HG02870 (cell line): ENCODE data around the gene DEF6.
"Not testable (repeated sequence)": the region's sequence is repeated elsewhere in the genome, so short reads cannot be mapped to it uniquely, and the experiment has no call there.

Source experiments
- ATAC-seq: cut with Tn5 transposase; IDR thresholded peaks from one replicate; pipeline ENCODE4 v1.9.1; 2021; ENCODE audit warnings: mild to moderate bottlenecking, moderate library complexity; ENCODE audit not compliant: unreplicated experiment

The DEF6 gene

DNA sequence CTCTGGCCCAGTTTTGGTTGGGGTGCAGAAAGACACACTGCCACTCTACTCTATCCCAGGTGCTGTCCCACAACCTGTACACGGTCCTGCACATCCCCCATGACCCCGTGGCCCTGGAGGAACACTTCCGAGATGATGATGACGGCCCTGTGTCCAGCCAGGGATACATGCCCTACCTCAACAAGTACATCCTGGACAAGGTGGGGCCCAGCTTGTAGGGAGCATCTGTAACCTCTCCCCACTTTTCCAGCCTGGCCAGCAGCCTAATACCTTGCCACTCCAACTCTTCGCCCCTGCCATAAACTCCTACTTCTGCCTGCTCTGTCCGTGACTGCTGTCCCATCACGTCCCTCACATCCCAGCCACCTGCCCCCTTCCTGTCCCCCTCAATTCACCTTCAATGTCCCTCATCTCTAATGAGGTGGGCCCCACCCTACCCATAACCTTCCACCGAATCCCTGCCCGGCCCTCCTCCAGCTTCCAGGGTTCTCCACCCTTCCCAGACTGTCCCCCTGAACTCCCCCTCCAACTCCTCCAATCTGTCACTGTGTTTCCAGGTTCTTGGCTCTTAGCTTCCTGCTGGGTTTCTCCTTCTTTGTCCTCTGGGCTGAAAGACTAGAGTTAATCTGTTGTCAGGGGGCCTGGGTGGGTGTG is 12.1 kb downstream of the DEF6 start:
- ATAC-seq, result no peak

DNA sequence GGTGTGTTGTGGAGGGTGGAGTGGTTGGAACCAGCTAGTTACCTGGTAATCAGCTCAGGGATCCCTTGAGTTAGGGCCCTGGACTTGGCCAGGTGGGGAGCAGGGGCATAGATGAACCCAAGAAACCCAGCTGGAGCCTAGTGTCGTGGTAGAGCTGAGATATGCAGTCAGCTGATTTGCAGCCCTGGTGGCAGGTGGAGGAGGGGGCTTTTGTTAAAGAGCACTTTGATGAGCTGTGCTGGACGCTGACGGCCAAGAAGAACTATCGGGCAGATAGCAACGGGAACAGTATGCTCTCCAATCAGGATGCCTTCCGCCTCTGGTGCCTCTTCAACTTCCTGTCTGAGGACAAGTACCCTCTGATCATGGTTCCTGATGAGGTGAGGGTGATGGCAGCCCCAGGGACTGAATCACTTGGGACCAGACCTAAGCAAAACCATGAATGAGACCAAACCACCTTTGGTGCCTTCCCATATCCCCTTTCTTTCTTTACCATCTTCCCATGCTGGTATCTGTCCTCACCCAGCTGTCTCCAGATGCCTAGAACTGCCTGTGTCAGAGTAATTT is 12.7 kb downstream of the DEF6 start:
- ATAC-seq, result no peak

DNA sequence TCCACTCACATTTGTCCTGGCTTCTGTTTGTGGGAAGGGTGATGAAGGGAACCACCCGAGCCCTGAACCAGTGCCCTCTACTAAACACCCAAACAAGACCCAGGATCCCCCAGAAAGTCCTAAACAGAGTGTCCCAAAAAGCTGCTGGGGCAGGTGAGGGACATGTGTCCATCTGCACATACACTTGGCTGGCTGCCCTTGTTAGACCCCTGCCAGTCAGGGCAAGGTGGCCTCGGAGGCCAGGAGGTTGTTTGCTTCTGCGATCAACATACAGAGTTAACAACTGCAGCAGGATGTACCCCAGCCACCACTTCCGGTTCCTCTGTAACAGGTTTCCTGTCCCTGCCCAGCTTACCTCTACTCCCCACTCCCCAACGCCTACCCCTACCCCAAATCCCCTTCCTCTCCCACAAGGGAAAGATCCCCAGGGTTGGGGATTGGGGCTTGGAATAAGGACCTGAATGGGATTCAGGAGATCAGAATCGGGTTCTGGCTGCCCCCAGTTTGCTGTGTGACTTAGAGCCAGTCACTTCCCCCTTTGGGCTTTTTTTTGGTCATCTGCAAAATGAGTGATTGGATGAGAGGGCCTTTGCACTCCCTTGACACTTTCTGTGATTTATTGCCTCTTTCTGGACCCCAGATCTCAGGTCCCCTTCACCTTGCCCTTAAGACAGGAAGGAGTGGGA is 13.9 kb downstream of the DEF6 start:
- ATAC-seq, result no peak

DNA sequence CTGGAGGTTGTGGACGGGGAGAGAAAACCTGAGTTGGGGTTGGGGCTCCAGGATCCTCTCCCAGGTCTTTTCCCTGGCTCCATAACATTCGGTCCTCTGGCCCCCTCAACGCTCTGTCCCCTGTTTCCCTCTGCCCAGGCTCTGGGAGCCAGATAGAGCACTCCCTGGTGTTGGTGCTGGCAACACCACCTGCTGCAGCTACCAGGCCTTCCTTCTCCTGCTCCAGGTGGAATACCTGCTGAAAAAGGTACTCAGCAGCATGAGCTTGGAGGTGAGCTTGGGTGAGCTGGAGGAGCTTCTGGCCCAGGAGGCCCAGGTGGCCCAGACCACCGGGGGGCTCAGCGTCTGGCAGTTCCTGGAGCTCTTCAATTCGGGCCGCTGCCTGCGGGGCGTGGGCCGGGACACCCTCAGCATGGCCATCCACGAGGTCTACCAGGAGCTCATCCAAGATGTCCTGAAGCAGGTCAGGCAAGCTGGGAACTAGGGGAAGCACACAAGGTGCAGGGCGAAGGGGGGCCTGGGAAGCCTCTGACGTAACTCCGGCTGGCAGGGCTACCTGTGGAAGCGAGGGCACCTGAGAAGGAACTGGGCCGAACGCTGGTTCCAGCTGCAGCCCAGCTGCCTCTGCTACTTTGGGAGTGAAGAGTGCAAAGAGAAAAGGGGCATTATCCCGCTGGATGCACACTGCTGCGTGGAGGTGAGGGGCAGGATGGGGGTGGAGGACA is 14.6 kb downstream of the DEF6 start:
- no peak for ATAC-seq

DNA sequence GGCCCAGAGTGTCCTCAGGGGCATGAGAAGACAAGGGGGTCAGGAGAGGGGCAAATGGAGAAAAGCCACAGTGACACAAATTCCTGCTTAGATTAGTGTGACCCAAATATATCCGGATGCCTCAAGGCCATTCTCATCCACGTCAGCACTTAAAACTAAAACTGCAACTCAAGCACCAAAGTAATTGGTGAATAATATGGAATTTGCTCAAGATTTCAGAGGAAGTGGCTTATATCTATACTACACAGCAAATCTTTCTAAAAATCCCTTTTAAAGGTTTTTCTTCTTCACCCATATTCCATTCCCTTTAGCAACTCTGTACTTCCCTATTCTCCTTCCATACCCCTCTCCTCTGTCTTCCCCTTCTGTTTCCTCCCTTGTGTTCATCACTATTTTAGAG is 15.2 kb downstream of the DEF6 start:
- ATAC-seq, result no peak

GRCh38 chr6:35317483-35318195 is 20.0 kb downstream of the DEF6 start:
- no peak for ATAC-seq

DNA sequence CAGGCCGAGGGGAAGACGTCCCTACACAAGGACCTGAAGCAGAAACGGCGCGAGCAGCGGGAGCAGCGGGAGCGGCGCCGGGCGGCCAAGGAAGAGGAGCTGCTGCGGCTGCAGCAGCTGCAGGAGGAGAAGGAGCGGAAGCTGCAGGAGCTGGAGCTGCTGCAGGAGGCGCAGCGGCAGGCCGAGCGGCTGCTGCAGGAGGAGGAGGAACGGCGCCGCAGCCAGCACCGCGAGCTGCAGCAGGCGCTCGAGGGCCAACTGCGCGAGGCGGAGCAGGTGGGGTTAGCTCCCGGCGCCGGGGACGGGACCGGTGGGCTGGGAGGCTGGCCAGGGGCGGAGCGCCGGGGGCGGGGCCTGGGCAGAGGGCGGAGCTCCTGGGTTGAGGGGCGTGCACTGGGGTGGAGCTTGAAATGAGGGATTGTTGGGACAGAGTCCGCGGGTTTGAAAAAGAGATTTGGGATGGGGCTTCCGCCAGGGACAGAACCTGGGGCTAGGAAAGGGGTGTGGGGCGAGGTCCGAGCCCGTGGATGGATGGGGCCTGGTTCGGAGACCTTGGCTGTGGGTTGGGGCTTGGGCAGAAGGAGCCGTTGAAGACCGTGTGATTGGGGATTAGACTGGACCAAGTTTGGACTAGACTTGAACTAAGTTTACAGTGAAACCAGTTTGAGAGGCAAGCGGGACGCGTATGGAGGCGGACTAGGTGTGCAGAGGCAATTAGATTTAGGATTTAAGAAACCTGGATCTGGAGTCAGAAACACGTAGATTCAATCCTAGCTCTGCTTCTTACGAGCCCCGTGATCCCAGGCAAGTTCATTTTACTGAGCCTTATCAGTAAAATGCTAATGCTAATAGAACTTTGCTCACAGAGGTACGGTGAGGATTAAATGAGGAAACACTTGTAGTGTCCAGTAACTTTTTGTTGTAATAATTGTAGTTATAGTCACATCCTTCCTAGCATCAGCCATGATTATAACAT is 20.9 kb downstream of the DEF6 start:
- no peak for ATAC-seq

- no peak for ATAC-seq
Observed at GRCh38 chr6:35319346-35320030, 21.9 kb downstream of the DEF6 start.

GRCh38 chr6:35320031-35320410 is 22.4 kb downstream of the DEF6 start:
- no peak for ATAC-seq

DNA sequence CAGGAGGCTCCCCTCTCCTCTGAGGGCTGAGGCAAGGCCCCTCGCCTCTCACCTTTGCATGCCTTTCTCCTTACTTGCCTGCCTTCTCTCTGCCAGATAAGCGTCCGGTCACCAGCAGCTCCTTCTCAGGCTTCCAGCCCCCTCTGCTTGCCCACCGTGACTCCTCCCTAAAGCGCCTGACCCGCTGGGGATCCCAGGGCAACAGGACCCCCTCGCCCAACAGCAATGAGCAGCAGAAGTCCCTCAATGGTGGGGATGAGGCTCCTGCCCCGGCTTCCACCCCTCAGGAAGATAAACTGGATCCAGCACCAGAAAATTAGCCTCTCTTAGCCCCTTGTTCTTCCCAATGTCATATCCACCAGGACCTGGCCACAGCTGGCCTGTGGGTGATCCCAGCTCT is 23.5 kb downstream of the DEF6 start:
- ATAC-seq, result no peak

DNA sequence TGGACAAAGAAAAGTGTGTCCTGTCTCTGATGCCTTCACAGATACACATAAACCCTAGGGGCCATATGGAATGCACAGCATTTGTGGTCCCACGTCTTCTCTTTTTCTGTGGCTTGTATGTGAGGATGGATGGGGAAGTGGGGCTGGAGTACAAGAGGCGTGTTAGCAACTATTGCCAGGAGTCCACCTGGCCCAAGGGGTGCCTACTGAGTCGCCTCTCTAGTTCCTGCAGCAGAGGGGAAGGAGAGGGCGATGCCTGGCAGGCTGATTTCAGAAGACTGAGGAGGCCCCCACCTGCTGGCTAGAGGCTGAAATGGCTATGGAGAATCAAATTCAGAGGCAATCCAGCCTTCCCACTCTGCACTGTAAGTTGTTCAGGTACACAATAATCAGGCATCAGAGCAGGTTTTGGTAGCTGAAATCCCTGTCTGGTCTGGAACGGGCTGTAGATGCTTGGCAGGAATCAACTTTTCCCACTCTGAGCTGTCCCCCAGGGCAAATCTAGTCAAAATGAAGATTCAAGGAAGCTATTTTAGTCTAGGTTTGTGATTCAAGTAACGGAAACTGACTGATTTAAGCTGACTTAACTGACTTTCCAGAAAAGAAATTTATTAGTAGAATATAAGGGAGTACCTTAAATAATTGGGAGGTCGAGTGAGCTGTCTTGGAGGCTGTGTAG is 29.9 kb downstream of the DEF6 start:
- ATAC-seq, result no peak

- ATAC-seq, result no peak
Observed at GRCh38 chr6:35328108-35328723, 30.6 kb downstream of the DEF6 start.

- not testable (repeated sequence) for ATAC-seq
Observed at GRCh38 chr6:35328965-35329364, 31.3 kb downstream of the DEF6 start.

DNA sequence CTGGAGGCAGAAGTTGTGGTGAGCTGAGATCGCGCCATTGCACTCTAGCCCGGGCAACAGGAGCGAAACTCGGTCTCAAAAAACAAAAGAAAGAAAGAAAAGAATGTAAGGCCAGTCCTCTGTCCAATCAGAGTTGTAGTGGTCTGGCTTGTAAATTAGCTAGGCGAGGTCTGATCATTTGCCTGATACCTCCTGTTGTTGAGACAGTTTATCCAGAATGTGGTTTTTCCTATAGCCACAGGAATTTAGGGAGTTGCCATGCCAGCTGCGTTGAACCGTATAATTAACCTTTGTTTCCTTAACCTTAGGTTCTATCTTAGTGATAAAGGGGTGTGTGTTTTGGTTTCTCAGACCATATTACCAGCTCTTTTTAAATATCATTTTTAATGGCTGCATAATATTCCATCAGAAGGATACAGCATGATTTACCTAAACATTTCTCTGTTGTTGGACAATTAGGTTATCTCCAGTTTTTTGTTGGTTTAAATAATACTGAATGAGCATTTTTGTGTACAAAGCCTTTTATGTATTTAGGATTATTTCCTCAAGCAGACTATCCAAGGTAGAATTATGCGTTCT is 33.0 kb downstream of the DEF6 start:
- ATAC-seq, result no peak

DNA sequence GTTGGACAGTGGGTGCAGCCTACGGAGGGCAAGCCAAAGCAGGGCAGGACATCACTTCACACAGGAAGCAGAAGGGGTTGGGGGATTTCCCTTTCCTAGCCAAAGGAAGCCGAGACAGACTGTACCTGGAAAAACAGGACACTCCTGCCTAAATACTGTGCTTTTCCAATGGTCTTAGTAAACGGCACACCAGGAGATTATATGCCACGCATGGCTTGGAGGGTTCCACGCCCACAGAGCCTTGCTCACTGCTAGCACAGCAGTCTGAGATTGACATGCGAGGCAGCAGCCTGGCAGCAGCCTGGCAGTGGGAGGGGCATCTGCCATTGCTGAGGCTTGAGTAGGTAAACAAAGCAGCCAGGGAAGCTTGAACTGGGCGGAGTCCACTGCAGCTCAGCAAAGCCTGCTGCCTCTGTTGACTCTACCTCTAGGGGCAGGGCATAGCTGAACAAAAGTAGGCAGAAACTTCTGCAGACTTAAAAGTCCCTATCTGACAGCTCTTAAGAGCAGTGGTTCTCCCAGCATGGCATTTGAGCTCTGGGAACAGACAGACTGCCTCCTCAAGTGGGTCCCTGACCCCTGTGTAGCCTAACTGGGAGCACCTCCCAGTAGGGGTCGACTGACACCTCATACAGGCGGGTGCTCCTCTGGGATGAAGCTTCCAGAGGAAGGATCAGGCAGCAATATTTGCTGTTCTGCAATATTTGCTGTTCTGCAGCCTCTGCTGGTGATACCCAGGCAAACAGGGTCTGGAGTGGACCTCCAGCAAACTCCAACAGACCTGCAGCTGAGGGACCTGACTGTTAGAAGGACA is 34.7 kb downstream of the DEF6 start:
- ATAC-seq, result not testable (repeated sequence)

DNA sequence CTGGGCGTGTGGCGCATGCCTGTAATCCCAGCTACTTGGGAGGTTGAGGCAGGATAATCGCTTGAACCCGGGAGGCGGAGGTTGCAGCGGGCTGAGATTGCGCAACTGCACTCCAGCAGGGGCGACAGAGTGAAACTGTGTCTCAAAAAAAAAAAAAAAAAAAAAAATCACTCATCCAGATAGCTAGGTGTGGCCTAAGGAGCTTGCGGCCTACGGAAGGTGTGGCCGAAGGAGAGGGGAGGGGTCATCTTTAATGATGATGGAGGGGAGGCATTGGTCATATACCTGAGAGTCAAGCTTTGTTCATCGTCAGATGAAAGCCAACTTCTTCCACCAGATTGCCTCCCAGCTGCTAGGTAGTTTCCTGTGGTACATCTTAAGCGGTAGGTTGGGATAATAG is 43.9 kb downstream of the DEF6 start:
- no peak for ATAC-seq
